PC-9 (cell line): ENCODE data around the gene ZNHIT1. TPM values are rescaled to one million over a fixed set of nuclear protein-coding genes. Genes with fewer than 3 reads are reported as not detected.

Experiments
- BruUV-seq: library from RNA; stranded (reverse); fragments of 400-500 nt; replicated peaks from 2 replicates; lab custom pipeline; 2021; lab: Mats Ljungman, UMichigan
- CTCF ChIA-PET: fragments of 300-600 bp; sonication (Branson Sonifier 250); formaldehyde crosslinking; loops from one replicate; lab custom pipeline; 2022; ENCODE audit warnings: antibody characterized with exemption; lab: Charles Lee
- POLR2A ChIA-PET: fragments of 300-600 bp; sonication (Branson Sonifier 250); formaldehyde crosslinking; loops from one replicate; lab custom pipeline; 2022; ENCODE audit warnings: antibody characterized with exemption; ENCODE audit not compliant: unreplicated experiment; lab: Charles Lee
- DNase-seq, 2 experiments: peaks; one replicate each; pipeline versions ENCODE4 v3.0.0 to v3.0.0-alpha.2; 2015 to 2022; ENCODE audit warnings: mixed read lengths in 1 of 2
- H2AFZ ChIP-seq: fragments of 200-600 bp; sonication (generic); 2 replicates; pipeline ENCODE4 v1.8.1; 2017; ENCODE audit warnings: antibody characterized with exemption
- H3F3A ChIP-seq: fragments of 200-600 bp; sonication (generic); 2 replicates; pipeline ENCODE4 v1.8.1; 2017; ENCODE audit warnings: antibody characterized with exemption, mild to moderate bottlenecking, low read depth; ENCODE audit not compliant: insufficient read depth
- H3K27ac ChIP-seq: fragments of 200-600 bp; sonication (generic); 2 replicates; pipeline ENCODE4 v1.6.1; 2016; ENCODE audit warnings: mixed run types
- H3K27me3 ChIP-seq: fragments of 200-600 bp; sonication (generic); 2 replicates; pipeline ENCODE4 v1.6.1; 2016; ENCODE audit warnings: low read depth, mixed run types; ENCODE audit not compliant: insufficient read depth
- H3K36me3 ChIP-seq: fragments of 200-600 bp; sonication (generic); 2 replicates; pipeline ENCODE4 v1.6.1; 2016; ENCODE audit warnings: low read depth, mixed run types
- H3K4me1 ChIP-seq: fragments of 200-600 bp; sonication (generic); replicated peaks from 2 replicates; pipeline ENCODE4 v1.6.1; 2016; ENCODE audit warnings: mixed run types; ENCODE audit not compliant: insufficient read depth
- H3K4me2 ChIP-seq: fragments of 200-600 bp; sonication (generic); 2 replicates; pipeline ENCODE4 v1.6.1; 2017; ENCODE audit warnings: mixed run types
- H3K4me3 ChIP-seq: fragments of 200-600 bp; sonication (generic); 2 replicates; pipeline ENCODE4 v1.6.1; 2016; ENCODE audit warnings: mixed run types
- H3K79me2 ChIP-seq: fragments of 200-600 bp; sonication (generic); 2 replicates; pipeline ENCODE4 v1.6.1; 2017; ENCODE audit warnings: low read depth, mixed run types
- H3K9me2 ChIP-seq: fragments of 200-600 bp; sonication (generic); 2 replicates; pipeline ENCODE4 v1.8.1; 2017; ENCODE audit warnings: mild to moderate bottlenecking; ENCODE audit not compliant: insufficient read depth
- H3K9me3 ChIP-seq: fragments of 200-600 bp; sonication (generic); 2 replicates; pipeline ENCODE4 v1.8.1; 2016; ENCODE audit warnings: low read depth; ENCODE audit not compliant: insufficient read depth
- H4K20me1 ChIP-seq: fragments of 200-600 bp; sonication (generic); 2 replicates; pipeline ENCODE4 v1.8.1; 2017; ENCODE audit not compliant: insufficient read depth
- EZH2 ChIP-seq: fragments of 200-600 bp; sonication (generic); IDR thresholded peaks from 2 replicates; pipeline ENCODE4 v1.8.0; 2017; ENCODE audit warnings: antibody characterized with exemption, low read depth
- intact Hi-C: fragments of 100-400 bp; cut with micrococcal nuclease; formaldehyde crosslinking; loops from one replicate; pipeline ENCODE4 v1.10.0; 2022; ENCODE audit not compliant: unreplicated experiment
- total RNA-seq: library from RNA; stranded (reverse); gene quantifications from 2 replicates; pipeline ENCODE4 v1.2.3, GENCODE V29; 2021
- TF ChIP-seq, protein P1 (sequence below): fragments of 200-600 bp; sonication (generic); conservative IDR thresholded peaks from 2 replicates; pipeline ENCODE4 v1.6.1; 2017; ENCODE audit warnings: mixed run types, antibody characterized with exemption, mild to moderate bottlenecking, moderate library complexity

Gene ZNHIT1
- total RNA-seq, 1 experiment from 2014 or later, result 110 TPM

DNA sequence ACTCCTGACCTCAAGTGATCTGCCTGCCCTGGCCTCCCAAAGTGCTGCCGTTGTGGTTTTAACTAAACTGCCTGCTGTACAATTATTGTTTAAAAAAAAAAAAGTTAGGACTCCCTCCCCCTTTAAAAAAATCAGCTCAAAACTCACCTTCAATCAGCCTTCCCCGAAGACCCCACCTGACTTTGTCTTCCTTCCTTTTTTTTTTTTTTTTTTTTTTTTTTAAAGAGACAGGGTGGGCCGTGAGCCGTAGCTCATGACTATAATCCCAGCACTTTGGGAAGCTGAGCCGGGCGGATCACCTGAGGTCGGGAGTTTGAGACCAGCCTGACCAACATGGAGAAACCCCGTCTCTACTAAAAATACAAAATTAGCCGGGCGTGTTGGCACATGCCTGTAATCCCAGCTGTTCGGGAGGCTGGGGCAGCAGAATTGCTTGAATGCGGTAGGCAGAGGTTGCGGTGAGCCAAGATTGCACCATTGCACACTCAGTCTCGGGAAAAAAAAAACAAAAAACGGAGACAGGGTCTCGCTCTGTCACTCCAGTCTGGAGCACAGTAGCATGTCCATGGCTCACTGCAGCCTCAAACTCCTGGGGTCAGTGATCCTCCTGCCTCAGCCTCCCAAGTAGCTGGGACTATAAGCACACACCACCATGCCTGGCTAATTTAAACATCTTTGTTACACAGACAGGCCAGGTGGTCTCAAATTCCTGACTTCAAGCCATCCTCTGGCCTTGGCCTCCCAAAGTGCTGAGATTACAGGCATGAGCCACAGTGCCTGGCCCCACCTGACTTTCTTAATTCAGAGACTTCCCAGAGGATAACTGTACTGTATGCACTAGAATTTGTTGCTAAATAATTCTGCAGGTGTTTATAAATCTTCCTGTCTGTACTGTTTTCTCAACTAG is 23.7 kb downstream of the ZNHIT1 start:
- Histone ChIP-seq H3K36me3 (0 out of 2 replicates have a peak, but pooled peaks cover 9% of the 10 kb centered on the region), H3K27ac (no peak overlapping the region), H3K9me2 (no peaks in the 10 kb centered on the region), H4K20me1 (peaks cover 16% of the 10 kb centered on the region; the same call in 1 of the 2 replicates), H3K4me2 (no peak overlapping the region), H3F3A (peaks cover 23% of the 10 kb centered on the region; the same call in 1 of the 2 replicates), H3K4me3 (no peak overlapping the region), H3K79me2 (peaks cover 32% of the 10 kb centered on the region), H3K9me3 (no peaks in the 10 kb centered on the region), H2AFZ (no peak overlapping the region), H3K4me1 (peaks cover 16% of the 10 kb centered on the region), H3K27me3 (no peaks in the 10 kb centered on the region)
- ChIA-PET CTCF (interaction anchor here (0.6 kb wide), 1 partner anchor 109 kb away, joined by 4 read pairs; no protein-coding TSS in a partner anchor), POLR2A (interaction anchor here (0.6 kb wide), 2 partner anchors 9 to 123 kb away, joined by 6 to 25 read pairs; no protein-coding TSS in a partner anchor)
- TF ChIP-seq, protein P1, sequence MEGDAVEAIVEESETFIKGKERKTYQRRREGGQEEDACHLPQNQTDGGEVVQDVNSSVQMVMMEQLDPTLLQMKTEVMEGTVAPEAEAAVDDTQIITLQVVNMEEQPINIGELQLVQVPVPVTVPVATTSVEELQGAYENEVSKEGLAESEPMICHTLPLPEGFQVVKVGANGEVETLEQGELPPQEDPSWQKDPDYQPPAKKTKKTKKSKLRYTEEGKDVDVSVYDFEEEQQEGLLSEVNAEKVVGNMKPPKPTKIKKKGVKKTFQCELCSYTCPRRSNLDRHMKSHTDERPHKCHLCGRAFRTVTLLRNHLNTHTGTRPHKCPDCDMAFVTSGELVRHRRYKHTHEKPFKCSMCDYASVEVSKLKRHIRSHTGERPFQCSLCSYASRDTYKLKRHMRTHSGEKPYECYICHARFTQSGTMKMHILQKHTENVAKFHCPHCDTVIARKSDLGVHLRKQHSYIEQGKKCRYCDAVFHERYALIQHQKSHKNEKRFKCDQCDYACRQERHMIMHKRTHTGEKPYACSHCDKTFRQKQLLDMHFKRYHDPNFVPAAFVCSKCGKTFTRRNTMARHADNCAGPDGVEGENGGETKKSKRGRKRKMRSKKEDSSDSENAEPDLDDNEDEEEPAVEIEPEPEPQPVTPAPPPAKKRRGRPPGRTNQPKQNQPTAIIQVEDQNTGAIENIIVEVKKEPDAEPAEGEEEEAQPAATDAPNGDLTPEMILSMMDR, result no peak
- TF ChIP-seq EZH2, result no peak
- no peak for DNase-seq
- intact Hi-C loops, result no loop called here
- no TSS peak for BruUV-seq

DNA sequence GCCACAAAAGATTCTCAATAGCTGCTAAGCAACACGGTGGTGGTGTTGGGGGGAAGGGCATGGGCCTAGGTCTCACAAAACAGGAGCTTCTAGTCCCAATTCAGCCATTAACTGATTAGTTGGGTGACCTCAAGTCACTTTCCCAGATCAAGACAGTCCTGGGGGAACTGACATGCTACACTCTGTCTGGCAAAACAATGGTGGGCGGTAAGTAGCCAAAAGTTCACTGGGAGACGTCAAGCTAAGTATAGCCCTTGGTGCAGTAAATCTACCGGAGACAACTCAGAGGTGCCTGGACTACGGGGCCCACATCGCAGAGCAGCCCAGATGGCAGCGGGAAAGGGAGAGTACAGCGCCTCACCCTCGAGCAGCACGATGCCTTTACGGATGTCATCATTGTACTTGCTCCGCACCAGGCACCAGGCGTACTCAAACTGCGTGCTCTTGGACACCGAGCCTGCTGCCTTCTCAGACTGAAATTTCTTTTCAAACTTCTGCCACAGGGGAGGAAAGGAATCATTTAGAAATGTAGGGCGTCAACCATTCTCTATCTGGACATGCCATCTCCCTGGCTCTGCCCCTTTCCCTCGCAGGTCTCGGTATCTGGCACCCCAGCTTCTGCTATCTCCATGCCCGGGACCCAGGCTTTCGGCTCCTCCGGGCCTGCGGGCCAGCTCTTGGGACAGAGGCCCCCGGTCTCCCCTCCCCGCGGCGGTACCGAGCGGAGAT is 25.8 kb downstream of the ZNHIT1 start:
- no TSS peak for BruUV-seq
- DNase-seq, result no peak
- Histone ChIP-seq H3K9me3 (no peaks in the 10 kb centered on the region), H3K4me1 (peaks cover 16% of the 10 kb centered on the region), H2AFZ (peak overlapping the region; percentile 94; the same call in 1 of the 2 replicates), H4K20me1 (peaks cover 23% of the 10 kb centered on the region; the same call in 1 of the 2 replicates), H3K4me3 (peak overlapping the region; percentile 98), H3F3A (peaks cover 22% of the 10 kb centered on the region; the same call in 1 of the 2 replicates), H3K27ac (no peak overlapping the region), H3K79me2 (peaks cover 37% of the 10 kb centered on the region), H3K9me2 (no peaks in the 10 kb centered on the region), H3K36me3 (0 out of 2 replicates have a peak, but pooled peaks cover 9% of the 10 kb centered on the region), H3K4me2 (peak overlapping the region; percentile 92), H3K27me3 (no peaks in the 10 kb centered on the region)
- no peak for TF ChIP-seq EZH2
- TF ChIP-seq, protein P1, result peak; percentile 91; the same call in 1 of the 2 replicates
- ChIA-PET CTCF (interaction anchor here (0.5 to 2.1 kb wide), 9 partner anchors 11 to 538 kb away, joined by 3 to 22 read pairs (median 4); partner anchors contain the start of genes PLOD3, POP7, SLC12A9 and ZNHIT1), POLR2A (interaction anchor here (0.7 kb wide), 1 partner anchor 57 kb away, joined by 5 read pairs; no protein-coding TSS in a partner anchor)
- intact Hi-C loops, result loop anchor here (1.0 kb wide), 4 partner anchors 8 to 100 kb away; partner anchors contain the start of gene ZNHIT1
